HepG2 (cell line): ENCODE data around the gene PPP1R18. TPM values are rescaled to one million over a fixed set of nuclear protein-coding genes. Genes with fewer than 3 reads are reported as not detected.

ENCODE experiments used
- HNRNPLL ChIP-seq: fragments of 200-400 bp; formaldehyde crosslinking; IDR thresholded peaks from 2 replicates; pipeline ENCODE4 v1.6.1; 2017; ENCODE audit warnings: mild to moderate bottlenecking, low read depth, low read length; ENCODE audit not compliant: poor library complexity, severe bottlenecking
- KLF9 ChIP-seq: IDR thresholded peaks from 2 replicates; pipeline ENCODE4 v1.6.1; 2016; ENCODE audit warnings: low read depth
- NCOA2 ChIP-seq: sonication (generic); formaldehyde crosslinking; IDR thresholded peaks from 2 replicates; pipeline ENCODE4 v1.8.0; 2022; ENCODE audit warnings: inconsistent platforms
- ONECUT2 ChIP-seq: sonication (generic); formaldehyde crosslinking; IDR thresholded peaks from 2 replicates; pipeline ENCODE4 v1.4.0; 2020; ENCODE audit warnings: missing genetic modification reagents
- SP1 ChIP-seq, 2 experiments: fragments of 450-650 bp in 1 of 2; sonication (generic) in 1 of 2; formaldehyde crosslinking in 1 of 2; IDR thresholded peaks; 2 replicates each; pipeline versions ENCODE4 v1.4.0 to v1.6.1; 2016 to 2020; ENCODE audit warnings: missing genetic modification reagents in 1 of 2
- ZBTB7A ChIP-seq: sonication (generic); formaldehyde crosslinking; IDR thresholded peaks from 2 replicates; pipeline ENCODE4 v1.8.0; 2022; ENCODE audit warnings: mild to moderate bottlenecking, missing genetic modification reagents
- ZFP90 ChIP-seq: sonication (generic); formaldehyde crosslinking; IDR thresholded peaks from 2 replicates; pipeline ENCODE4 v1.8.0; 2022; ENCODE audit warnings: missing genetic modification reagents, mild to moderate bottlenecking, inconsistent platforms, borderline replicate concordance
- ZNF530 ChIP-seq: sonication (generic); formaldehyde crosslinking; IDR thresholded peaks from 2 replicates; pipeline ENCODE4 v1.5.0; 2020; ENCODE audit warnings: low read depth, mild to moderate bottlenecking, missing genetic modification reagents
- ZNF776 ChIP-seq: sonication (generic); formaldehyde crosslinking; IDR thresholded peaks from 2 replicates; pipeline ENCODE4 v1.4.0; 2020; ENCODE audit warnings: mild to moderate bottlenecking, missing genetic modification reagents
- polyA plus RNA-seq, 8 experiments: library from polyadenylated mRNA; depleted of rRNA in 3 of 8; stranded (reverse) in 7 of 8; unstranded in 1 of 8; fragments of >200 nt; fragmentation: Illumina TruSeq in 4 of 8; extraction: Trizol in 4 of 8; gene quantifications; 2 replicates each; pipeline versions ENCODE4 v1.2.1 to v1.2.3, GENCODE V29; 2011 to 2016; ENCODE audit warnings: low read depth in 4 of 8, missing spikeins in 1 of 8, mixed read lengths in 1 of 8; ENCODE audit not compliant: insufficient read depth in 1 of 8
- total RNA-seq, 5 experiments: library from RNA; depleted of rRNA; stranded (reverse); fragments of >200 nt; fragmentation: Illumina TruSeq; extraction: Trizol; gene quantifications; 2 replicates each; pipeline ENCODE4 v1.2.3, GENCODE V29; 2016; ENCODE audit warnings: low read depth in 1 of 5
- TF ChIP-seq, protein P1 (sequence below): sonication (generic); formaldehyde crosslinking; IDR thresholded peaks from 2 replicates; pipeline ENCODE4 v1.5.0; 2020; ENCODE audit warnings: mild to moderate bottlenecking, missing genetic modification reagents, borderline replicate concordance
- TF ChIP-seq, protein P2 (sequence below): sonication (generic); formaldehyde crosslinking; IDR thresholded peaks from 2 replicates; pipeline ENCODE4 v1.4.0; 2020; ENCODE audit warnings: missing genetic modification reagents, borderline replicate concordance
- TF ChIP-seq, protein P3 (sequence below): sonication (generic); formaldehyde crosslinking; IDR thresholded peaks from 2 replicates; pipeline ENCODE4 v1.5.1; 2020; ENCODE audit warnings: missing genetic modification reagents, mild to moderate bottlenecking, borderline replicate concordance
- TF ChIP-seq, protein P4 (sequence below): sonication (generic); formaldehyde crosslinking; conservative IDR thresholded peaks from 2 replicates; pipeline ENCODE4 v1.4.0; 2020; ENCODE audit warnings: mild to moderate bottlenecking, missing genetic modification reagents, moderate library complexity

PPP1R18 gene
- total and polyA plus RNA-seq, 2 of the 13 experiments (the other 11 are each of a cell fraction or from before 2014, with no cell fraction given): 4.9 to 9.2 TPM

DNA sequence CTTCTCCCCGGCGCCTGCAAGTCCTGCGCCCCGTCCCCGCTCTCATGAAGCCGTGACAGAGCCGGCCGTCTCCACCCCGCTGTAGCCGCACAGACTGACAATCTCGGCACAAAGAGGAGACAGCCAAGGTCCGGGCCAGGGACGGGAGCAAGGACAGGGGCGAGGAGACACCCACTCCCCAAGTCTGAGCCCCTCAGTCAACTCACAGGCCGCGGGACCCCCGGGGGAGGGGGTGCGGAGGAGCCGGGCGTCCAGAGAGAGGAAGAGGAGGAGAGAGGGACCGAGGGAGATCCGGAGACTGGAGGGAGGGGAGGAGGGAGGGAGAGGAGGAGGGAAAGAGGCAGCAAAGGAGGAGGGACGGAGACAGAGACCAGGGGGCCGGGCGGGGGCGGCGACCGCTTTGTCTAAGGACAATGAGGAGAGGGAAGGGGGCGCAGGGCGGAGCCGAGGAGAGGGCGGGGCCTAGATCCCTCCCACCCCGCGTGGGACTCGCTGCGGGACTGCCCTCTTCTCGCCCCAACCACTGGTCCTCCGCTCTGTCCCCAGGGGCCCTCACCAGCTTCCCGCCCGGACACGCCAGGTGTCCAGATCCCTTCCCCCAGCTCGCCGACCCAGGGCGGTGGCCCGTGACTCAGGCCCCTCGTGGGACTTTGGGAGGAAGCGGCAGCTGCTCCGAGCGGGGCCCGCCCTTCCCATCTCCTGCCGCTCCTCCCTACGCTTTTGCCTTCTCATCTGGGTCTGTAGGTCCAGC is 638 bp upstream of the PPP1R18 start (continued):
- TF ChIP-seq, protein P1, sequence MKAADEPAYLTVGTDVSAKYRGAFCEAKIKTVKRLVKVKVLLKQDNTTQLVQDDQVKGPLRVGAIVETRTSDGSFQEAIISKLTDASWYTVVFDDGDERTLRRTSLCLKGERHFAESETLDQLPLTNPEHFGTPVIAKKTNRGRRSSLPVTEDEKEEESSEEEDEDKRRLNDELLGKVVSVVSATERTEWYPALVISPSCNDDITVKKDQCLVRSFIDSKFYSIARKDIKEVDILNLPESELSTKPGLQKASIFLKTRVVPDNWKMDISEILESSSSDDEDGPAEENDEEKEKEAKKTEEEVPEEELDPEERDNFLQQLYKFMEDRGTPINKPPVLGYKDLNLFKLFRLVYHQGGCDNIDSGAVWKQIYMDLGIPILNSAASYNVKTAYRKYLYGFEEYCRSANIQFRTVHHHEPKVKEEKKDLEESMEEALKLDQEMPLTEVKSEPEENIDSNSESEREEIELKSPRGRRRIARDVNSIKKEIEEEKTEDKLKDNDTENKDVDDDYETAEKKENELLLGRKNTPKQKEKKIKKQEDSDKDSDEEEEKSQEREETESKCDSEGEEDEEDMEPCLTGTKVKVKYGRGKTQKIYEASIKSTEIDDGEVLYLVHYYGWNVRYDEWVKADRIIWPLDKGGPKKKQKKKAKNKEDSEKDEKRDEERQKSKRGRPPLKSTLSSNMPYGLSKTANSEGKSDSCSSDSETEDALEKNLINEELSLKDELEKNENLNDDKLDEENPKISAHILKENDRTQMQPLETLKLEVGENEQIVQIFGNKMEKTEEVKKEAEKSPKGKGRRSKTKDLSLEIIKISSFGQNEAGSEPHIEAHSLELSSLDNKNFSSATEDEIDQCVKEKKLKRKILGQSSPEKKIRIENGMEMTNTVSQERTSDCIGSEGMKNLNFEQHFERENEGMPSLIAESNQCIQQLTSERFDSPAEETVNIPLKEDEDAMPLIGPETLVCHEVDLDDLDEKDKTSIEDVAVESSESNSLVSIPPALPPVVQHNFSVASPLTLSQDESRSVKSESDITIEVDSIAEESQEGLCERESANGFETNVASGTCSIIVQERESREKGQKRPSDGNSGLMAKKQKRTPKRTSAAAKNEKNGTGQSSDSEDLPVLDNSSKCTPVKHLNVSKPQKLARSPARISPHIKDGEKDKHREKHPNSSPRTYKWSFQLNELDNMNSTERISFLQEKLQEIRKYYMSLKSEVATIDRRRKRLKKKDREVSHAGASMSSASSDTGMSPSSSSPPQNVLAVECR (CRISPR knock-in tag): peak; percentile 61
- TF ChIP-seq NCOA2 (CRISPR knock-in tag): no peak
- no peak for TF ChIP-seq ZNF530 (CRISPR knock-in tag)
- 0 out of 2 replicates have a peak, but pooled peaks have one; percentile 9 for TF ChIP-seq KLF9
- TF ChIP-seq, protein P2, sequence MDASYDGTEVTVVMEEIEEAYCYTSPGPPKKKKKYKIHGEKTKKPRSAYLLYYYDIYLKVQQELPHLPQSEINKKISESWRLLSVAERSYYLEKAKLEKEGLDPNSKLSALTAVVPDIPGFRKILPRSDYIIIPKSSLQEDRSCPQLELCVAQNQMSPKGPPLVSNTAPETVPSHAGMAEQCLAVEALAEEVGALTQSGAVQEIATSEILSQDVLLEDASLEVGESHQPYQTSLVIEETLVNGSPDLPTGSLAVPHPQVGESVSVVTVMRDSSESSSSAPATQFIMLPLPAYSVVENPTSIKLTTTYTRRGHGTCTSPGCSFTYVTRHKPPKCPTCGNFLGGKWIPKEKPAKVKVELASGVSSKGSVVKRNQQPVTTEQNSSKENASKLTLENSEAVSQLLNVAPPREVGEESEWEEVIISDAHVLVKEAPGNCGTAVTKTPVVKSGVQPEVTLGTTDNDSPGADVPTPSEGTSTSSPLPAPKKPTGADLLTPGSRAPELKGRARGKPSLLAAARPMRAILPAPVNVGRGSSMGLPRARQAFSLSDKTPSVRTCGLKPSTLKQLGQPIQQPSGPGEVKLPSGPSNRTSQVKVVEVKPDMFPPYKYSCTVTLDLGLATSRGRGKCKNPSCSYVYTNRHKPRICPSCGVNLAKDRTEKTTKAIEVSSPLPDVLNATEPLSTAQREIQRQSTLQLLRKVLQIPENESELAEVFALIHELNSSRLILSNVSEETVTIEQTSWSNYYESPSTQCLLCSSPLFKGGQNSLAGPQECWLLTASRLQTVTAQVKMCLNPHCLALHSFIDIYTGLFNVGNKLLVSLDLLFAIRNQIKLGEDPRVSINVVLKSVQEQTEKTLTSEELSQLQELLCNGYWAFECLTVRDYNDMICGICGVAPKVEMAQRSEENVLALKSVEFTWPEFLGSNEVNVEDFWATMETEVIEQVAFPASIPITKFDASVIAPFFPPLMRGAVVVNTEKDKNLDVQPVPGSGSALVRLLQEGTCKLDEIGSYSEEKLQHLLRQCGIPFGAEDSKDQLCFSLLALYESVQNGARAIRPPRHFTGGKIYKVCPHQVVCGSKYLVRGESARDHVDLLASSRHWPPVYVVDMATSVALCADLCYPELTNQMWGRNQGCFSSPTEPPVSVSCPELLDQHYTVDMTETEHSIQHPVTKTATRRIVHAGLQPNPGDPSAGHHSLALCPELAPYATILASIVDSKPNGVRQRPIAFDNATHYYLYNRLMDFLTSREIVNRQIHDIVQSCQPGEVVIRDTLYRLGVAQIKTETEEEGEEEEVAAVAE (CRISPR knock-in tag): 0 out of 2 replicates have a peak, but pooled peaks have one; percentile 30
- no peak for TF ChIP-seq SP1 (IDR thresholded peaks at IDR 0.05)
- TF ChIP-seq SP1 (CRISPR knock-in tag; IDR thresholded peaks at IDR 0.05): peak; percentile 59; the same call in 1 of the 2 replicates
- TF ChIP-seq HNRNPLL: peak; percentile 53
- no peak for TF ChIP-seq ZFP90 (CRISPR knock-in tag)
- peak; percentile 78 for TF ChIP-seq ZNF776 (CRISPR knock-in tag)
- no peak for TF ChIP-seq ONECUT2 (CRISPR knock-in tag)
- TF ChIP-seq ZBTB7A (CRISPR knock-in tag): peak; percentile 55; the same call in 1 of the 2 replicates
- TF ChIP-seq, protein P3, sequence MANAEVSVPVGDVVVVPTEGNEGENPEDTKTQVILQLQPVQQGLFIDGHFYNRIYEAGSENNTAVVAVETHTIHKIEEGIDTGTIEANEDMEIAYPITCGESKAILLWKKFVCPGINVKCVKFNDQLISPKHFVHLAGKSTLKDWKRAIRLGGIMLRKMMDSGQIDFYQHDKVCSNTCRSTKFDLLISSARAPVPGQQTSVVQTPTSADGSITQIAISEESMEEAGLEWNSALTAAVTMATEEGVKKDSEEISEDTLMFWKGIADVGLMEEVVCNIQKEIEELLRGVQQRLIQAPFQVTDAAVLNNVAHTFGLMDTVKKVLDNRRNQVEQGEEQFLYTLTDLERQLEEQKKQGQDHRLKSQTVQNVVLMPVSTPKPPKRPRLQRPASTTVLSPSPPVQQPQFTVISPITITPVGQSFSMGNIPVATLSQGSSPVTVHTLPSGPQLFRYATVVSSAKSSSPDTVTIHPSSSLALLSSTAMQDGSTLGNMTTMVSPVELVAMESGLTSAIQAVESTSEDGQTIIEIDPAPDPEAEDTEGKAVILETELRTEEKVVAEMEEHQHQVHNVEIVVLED (CRISPR knock-in tag): no peak
- TF ChIP-seq, protein P4, sequence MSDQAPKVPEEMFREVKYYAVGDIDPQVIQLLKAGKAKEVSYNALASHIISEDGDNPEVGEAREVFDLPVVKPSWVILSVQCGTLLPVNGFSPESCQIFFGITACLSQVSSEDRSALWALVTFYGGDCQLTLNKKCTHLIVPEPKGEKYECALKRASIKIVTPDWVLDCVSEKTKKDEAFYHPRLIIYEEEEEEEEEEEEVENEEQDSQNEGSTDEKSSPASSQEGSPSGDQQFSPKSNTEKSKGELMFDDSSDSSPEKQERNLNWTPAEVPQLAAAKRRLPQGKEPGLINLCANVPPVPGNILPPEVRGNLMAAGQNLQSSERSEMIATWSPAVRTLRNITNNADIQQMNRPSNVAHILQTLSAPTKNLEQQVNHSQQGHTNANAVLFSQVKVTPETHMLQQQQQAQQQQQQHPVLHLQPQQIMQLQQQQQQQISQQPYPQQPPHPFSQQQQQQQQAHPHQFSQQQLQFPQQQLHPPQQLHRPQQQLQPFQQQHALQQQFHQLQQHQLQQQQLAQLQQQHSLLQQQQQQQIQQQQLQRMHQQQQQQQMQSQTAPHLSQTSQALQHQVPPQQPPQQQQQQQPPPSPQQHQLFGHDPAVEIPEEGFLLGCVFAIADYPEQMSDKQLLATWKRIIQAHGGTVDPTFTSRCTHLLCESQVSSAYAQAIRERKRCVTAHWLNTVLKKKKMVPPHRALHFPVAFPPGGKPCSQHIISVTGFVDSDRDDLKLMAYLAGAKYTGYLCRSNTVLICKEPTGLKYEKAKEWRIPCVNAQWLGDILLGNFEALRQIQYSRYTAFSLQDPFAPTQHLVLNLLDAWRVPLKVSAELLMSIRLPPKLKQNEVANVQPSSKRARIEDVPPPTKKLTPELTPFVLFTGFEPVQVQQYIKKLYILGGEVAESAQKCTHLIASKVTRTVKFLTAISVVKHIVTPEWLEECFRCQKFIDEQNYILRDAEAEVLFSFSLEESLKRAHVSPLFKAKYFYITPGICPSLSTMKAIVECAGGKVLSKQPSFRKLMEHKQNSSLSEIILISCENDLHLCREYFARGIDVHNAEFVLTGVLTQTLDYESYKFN (CRISPR knock-in tag): peak; percentile 26; the same call in 1 of the 2 replicates
